IPS-NIHi7 (cell line): ENCODE measurements around the gene MEGF11.

Source experiments
- DNase-seq: peaks from one replicate; pipeline ENCODE4 v3.0.0; 2012; ENCODE audit warnings: mixed read lengths; ENCODE audit errors: extremely low spot score

MEGF11 gene

GRCh38 chr15:65857718-65858402 is 395.7 kb downstream of the MEGF11 start:
- DNase-seq, result no peak

- DNase-seq, result peak; percentile 65
These were observed 396.6 kb downstream of the MEGF11 start for GRCh38 chr15:65856821-65857455.

GRCh38 chr15:65851981-65852380 is 401.6 kb downstream of the MEGF11 start:
- DNase-seq, result no peak

- DNase-seq, result no peak
These were observed 405.6 kb downstream of the MEGF11 start for GRCh38 chr15:65847989-65848388.

GRCh38 chr15:65845826-65846519 is 407.6 kb downstream of the MEGF11 start:
- no peak for DNase-seq
